Stimulated activated CD4-positive, alpha-beta T cell treated with anti-CD3 and anti-CD28 coated beads, Interleukin-1b, Interleukin-23, amount 100 ng/mL, for 1 hour (primary cell): ENCODE measurements around the gene IFI27.

Source experiments
- DNase-seq, 2 donors: peaks; one replicate each; pipeline ENCODE4 v3.0.0-alpha.2; 2020; ENCODE audit warnings: low read depth in 2 of 2

IFI27 gene

GRCh38 chr14:94124582-94125377, 14.2 kb downstream of the IFI27 start:
- DNase-seq, result no peak

- no peak for DNase-seq
Measured at GRCh38 chr14:94125659-94126418, 15.3 kb downstream of the IFI27 start.

DNA sequence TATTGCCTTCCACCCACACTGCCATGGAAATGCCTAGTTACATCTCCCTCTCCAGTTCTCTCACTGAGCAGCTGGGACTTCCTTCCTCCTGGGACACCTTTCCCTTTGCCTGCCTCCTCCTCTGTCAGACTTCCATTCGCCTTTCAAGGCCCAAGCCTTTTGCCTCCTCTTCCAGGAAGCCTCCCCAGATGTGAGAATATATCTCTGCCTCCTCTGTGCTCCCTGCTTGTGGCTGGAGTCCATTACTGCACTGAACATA, 15.8 kb downstream of the IFI27 start:
- no peak for DNase-seq

DNA sequence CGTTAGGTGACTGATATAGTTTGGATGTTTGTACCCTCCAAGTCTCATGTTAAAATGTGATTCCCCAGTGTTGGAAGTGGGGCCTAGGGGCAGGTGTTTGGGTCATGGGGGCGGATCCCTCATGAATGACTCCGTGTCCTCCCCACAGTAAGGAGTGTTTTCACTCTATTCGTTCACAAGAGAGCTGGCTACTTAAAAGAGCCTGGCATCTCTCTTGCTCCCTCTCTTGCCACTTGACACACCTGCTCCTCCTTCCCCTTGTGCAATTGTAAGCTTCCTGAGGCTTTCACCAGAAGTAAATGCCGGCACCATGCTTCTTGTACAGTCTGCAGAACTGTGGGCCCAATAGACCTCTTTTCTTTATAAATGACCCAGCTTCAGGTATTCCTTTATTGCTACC, 16.3 kb downstream of the IFI27 start:
- DNase-seq, result no peak

DNA sequence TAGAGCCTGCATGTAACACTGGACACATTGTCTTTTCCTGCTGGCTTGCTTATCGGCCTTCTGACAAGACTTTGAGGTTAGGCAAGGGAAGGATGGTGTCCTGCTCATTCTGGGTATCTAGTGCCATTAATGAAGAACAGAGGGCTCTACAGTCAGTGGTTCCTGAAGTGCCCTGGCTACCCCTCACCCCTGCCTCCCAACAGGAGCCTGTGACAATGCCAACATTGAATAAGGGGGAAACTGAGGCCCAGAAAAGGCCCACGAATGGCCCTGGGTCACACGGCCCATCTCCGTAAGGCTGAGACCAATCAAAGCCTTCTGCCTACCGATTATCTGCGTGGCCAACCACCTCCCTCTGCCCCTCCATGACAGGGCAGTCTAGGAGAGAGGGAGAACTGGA, 16.8 kb downstream of the IFI27 start:
- no peak for DNase-seq

DNA sequence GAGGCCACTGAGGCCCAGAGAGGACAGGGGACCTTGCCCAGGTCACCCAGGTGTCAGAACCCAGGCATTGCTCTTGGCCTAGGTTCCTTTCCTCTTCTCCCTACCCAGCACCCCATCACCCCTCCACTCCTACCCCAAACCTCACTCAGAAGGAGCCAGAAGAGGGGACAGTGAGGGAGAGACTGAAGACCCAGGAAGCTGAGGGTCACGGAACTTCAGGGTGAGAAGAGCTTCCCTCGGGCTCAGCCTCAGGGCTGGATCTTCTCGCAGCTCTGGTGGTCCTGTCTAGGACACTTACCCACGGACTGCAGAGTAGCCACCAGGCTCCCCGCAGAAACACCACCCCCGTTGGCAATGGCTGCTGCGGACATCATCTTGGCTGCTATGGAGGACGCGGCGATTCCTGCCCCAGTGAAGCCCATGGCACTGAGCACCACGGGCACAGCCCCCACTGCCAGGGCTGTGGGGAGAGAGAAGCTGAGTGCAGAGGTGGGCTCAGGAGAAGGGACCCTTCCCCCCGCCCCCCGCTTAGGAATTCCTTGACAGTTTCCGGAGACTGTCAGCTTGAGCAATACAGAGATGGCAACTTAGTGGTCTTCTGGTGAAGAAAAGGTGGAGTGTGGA, 17.8 kb downstream of the IFI27 start:
- DNase-seq, result no peak

DNA sequence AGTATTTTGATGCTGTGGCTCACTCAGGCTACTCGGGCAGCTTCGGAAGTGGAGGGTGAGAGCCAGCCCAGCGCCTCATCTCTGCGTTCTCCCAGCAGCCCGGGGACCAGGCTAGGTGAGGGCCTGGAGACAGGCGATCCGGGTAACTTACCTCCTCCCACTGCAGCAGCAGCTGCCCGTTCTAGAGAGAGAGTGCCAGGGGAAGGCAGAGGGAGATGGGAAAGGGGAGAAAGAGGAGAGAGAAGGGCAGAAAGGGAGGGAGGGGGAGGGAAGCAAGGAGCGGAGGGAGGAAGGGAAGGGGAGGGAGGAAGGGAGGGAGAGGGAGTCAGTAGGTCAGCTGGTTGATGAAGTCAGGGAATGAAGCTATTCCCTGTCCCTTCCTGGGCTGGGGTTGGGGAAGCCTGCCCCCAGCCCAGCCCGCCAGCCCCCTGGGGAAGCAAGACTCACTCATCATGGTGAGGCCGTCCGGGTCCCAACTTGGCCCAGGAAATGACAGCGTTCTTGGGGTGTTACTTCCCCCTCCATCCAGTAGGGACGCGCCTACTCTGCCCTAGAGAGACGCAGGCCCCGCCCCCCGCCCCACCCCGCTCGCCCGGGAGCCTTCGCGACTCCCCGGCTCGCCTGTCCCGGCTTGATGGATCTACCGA, 18.7 kb downstream of the IFI27 start, which contains the start of gene IFI27L2:
TSS of gene IFI27L2 (minus strand) at position 494 of the 647 bp plus-strand sequence. CDS start at position 454, 40 bp downstream.
- DNase-seq, result peak; percentile 12 to 31

- DNase-seq, result no peak
Measured at GRCh38 chr14:94129758-94130414, 19.4 kb downstream of the IFI27 start.

GRCh38 chr14:94132285-94132887, 21.9 kb downstream of the IFI27 start:
- peak; percentile 24 to 34 for DNase-seq

DNA sequence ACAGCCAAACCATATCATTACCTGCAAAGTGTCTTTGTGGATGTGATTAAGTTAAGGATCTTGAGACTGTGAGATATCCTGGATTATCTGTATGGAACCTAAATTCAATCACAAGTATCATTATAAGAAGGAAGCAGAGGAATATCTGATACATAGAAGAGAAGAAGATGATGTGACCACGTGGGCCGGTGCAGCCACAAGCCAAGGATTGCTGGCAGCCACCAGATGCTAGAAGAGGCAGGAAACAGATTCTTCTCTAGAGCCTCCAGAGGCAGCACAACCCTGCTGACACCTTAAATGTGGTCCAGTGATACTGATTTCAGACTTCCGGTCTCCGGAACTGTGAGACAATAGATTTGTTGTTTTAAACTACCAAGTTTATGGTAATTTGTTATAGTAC, 24.9 kb downstream of the IFI27 start:
- no peak for DNase-seq

DNA sequence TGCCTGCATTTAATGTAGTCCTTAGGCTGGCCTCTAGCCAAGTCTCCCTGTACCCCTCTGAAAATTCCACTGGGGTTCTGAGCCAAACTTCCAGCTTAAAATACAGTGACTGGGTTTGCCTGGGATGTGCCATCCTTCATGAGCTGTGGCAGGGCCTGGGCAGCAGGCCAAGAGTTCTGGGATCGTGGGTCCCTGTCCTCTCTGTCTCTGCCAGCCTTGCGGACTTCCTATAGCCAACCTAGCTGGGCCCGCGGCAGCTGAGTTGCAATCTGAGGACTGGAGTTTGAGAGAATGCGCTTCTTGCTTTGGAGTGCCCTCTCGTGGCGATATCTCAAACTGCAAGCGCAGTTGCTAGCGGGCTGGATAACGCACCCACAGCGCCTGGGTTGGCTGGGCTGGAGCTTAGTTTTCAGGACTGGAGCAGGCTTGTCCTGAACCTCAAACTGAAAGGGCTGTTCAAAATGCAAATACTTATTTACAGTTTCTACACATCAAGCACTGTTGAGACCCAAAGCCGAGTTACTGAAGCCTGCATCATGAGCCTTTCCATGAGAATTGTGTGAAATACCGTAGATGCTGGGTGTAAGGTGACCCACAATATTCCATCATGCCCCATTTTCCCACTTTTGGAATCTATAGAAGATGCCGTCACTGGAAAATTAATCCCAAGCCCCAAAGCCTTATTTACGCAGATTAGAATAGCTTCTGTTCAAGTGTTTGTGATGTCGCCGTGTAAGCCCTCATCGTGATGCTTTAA, 26.2 kb downstream of the IFI27 start:
- peak; percentile 55 to 75 for DNase-seq

DNA sequence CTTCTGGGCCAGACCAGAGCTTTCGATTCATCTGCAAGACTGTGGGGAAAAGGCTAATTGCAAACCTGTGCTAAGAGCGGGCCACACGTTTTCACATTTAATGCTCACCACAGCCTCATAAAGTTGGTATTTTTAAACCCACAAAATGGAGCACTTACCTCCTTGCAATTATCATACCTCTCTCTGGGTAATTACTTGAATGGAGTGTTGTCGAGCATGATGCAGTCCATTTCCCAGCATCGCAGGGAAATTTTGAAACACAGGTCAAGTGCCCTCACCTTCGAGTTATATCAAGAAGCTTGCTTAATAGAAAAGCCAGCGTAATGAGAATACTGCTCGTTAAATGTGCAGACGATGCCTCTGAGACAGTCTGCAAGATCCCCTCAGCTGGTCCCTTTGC, 27.7 kb downstream of the IFI27 start:
- no peak for DNase-seq

- DNase-seq, result no peak
Measured at GRCh38 chr14:94139006-94139405, 28.5 kb downstream of the IFI27 start.

- DNase-seq, result no peak
Measured at GRCh38 chr14:94139421-94139820, 28.9 kb downstream of the IFI27 start.

GRCh38 chr14:94142247-94142646, 31.7 kb downstream of the IFI27 start:
- no peak for DNase-seq

DNA sequence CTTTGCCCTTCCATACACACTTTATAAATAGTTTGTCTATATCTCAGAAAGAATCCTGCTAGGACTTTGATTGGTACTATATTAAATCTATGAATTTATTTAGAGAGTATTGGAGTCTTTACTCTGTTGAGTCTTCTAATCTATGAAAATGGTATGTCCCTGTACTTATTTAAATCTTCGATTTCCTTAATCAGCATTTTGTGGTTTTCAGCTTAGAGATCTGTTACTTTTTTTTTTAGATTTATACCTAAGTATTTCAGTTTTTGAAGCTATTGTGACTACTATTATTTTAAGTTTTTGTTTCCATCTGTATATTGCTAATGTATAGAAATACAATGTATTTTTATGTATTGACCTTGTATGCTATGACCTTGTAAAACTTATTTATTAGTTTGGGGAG, 32.3 kb downstream of the IFI27 start:
- no peak for DNase-seq

GRCh38 chr14:94143239-94143638, 32.7 kb downstream of the IFI27 start:
- DNase-seq, result no peak

GRCh38 chr14:94143711-94144110, 33.2 kb downstream of the IFI27 start:
- DNase-seq, result no peak

DNA sequence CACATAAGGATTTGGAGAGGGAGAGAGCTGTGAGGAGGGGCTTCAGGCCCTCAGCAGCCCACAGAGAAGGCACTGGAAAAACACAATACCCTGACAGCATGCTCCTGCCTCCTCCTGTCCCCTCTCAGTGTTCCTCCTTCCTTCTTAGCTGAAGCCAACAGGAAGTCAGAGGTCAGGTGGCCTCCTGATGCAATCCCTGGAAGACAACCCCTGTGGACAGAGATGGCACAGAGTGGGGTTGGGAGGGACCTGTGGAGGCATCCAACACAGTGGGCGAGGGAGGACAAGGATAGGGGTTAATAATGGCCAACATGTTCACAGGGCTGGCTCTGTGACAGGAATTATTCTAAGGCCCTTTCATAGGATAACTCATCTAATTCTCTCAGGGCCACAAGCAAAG, 34.2 kb downstream of the IFI27 start:
- DNase-seq, result no peak

DNA sequence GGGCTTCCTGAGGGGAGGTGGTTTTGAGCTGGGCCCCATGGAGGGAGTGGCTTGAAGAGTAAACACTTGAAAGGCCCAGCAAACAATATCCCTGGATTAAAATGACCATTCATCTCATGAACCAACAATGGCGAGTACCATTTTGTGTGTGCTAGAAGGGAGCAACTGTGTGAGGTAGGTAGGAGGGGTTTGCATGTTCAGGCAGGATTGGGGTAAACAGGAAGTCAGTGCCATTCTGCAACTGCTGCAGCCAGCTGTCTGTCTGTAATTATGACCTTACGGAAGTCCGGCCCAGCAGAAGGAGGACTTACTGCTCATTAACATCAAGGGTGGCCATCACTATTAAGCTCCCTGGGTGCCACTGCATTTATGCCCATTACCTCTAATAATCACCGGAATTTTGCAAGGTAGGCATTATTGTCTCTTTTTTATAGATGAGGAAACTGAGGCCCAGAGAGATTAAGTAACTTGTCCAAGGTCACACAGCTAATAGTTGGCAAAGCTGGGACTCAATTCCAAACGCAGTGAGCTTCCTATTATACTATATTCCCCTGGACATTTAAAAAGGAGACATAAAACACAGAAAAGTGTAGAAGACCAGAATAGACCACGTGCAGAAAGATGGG, 35.5 kb downstream of the IFI27 start:
- no peak for DNase-seq
